Lung microvascular endothelial cell (primary cell): ENCODE results near the gene NFILZ. TPM values are rescaled to one million over a fixed set of nuclear protein-coding genes. Genes with fewer than 3 reads are reported as not detected.

ENCODE experiments used
- DNase-seq, 2 donors: peaks; one replicate each; pipeline versions ENCODE4 v3.0.0 to v3.0.0-alpha.2; 2010; ENCODE audit warnings: low read depth in 2 of 2
- total RNA-seq: library from RNA; depleted of rRNA; stranded (reverse); fragments of >200 nt; gene quantifications from 2 replicates; pipeline ENCODE4 v1.2.1, GENCODE V29; 2014

Gene NFILZ
- total RNA-seq, 1 donor from 2014 or later: not detected

- no peak for DNase-seq
Observed at GRCh38 chr19:8641221-8641907, 10.9 kb downstream of the NFILZ start.

GRCh38 chr19:8641908-8642547, 11.6 kb downstream of the NFILZ start:
- DNase-seq: peak; percentile 73 to 78

GRCh38 chr19:8642561-8642960, 12.1 kb downstream of the NFILZ start:
- no peak for DNase-seq

GRCh38 chr19:8643860-8644653, 13.6 kb downstream of the NFILZ start:
- no peak for DNase-seq

- DNase-seq: no peak
Observed at GRCh38 chr19:8648240-8648639, 17.8 kb downstream of the NFILZ start.

GRCh38 chr19:8654591-8655339, 24.3 kb downstream of the NFILZ start:
- peak; percentile 47 to 62 for DNase-seq

- DNase-seq: no peak
Observed at GRCh38 chr19:8655340-8655709, 24.9 kb downstream of the NFILZ start.

GRCh38 chr19:8657869-8658268, 27.4 kb downstream of the NFILZ start:
- DNase-seq: no peak

- no peak for DNase-seq
Observed at GRCh38 chr19:8659905-8660304, 29.5 kb downstream of the NFILZ start.

- no peak for DNase-seq
Observed at GRCh38 chr19:8662263-8662662, 31.8 kb downstream of the NFILZ start.

GRCh38 chr19:8663920-8664670, 33.7 kb downstream of the NFILZ start:
- no peak for DNase-seq

- no peak for DNase-seq
Observed at GRCh38 chr19:8664671-8665057, 34.2 kb downstream of the NFILZ start.

- DNase-seq: no peak
Observed at GRCh38 chr19:8665468-8666213, 35.2 kb downstream of the NFILZ start.

GRCh38 chr19:8666814-8667405, 36.5 kb downstream of the NFILZ start:
- no peak for DNase-seq

GRCh38 chr19:8673276-8673891, 43.0 kb downstream of the NFILZ start:
- no peak for DNase-seq

GRCh38 chr19:8675066-8675465, 44.6 kb downstream of the NFILZ start:
- no peak for DNase-seq

- no peak for DNase-seq
Observed at GRCh38 chr19:8678244-8678807, 47.9 kb downstream of the NFILZ start.
